Testis (tissue), 2 donors: ENCODE data around the gene HDAC2.
"Not testable (repeated sequence)": the region's sequence is repeated elsewhere in the genome, so short reads cannot be mapped to it uniquely, and the experiment has no call there.

Experiments used
- CTCF ChIP-seq, 3 experiments: fragments of 450-650 bp in 2 of 3; fragments of 200-600 bp in 1 of 3; sonication (generic) in 1 of 3; IDR thresholded peaks; one replicate each; pipeline ENCODE4 v1.5.1; 2016 to 2019; ENCODE audit warnings: antibody characterized with exemption in 3 of 3, mild to moderate bottlenecking in 2 of 3, moderate library complexity in 1 of 3
- POLR2A ChIP-seq: fragments of 450-650 bp; IDR thresholded peaks from one replicate; pipeline ENCODE4 v1.6.1; 2017; ENCODE audit warnings: antibody characterized with exemption, mild to moderate bottlenecking, moderate library complexity

GRCh38 chr6:113910285-113910684, 60.7 kb downstream of the HDAC2 start:
- not testable (repeated sequence) for TF ChIP-seq CTCF (IDR thresholded peaks at IDR 0.05); POLR2A
